HL-60 (cell line): Measurements from ENCODE around the gene USP31.

Experiments used
- DNase-seq, 2 experiments: peaks; one replicate each; pipeline ENCODE4 v3.0.0-alpha.2; 2010 to 2020; ENCODE audit warnings: low read depth in 1 of 2, low spot score in 1 of 2
- H3K27ac ChIP-seq: fragments of 250-450 bp; sonication (Bioruptor Pico); replicated peaks from 2 replicates; pipeline ENCODE4 v1.5.1; 2020; ENCODE audit warnings: mild to moderate bottlenecking, moderate library complexity
- H3K27me3 ChIP-seq: fragments of 250-450 bp; sonication (Bioruptor Pico); 2 replicates; pipeline ENCODE4 v1.5.1; 2021; ENCODE audit warnings: mild to moderate bottlenecking, moderate library complexity; ENCODE audit not compliant: insufficient read depth, poor library complexity, severe bottlenecking
- H3K4me3 ChIP-seq: replicated peaks from 2 replicates; pipeline ENCODE4 v1.5.1; 2011; ENCODE audit warnings: mild to moderate bottlenecking, control low read depth, low read length; ENCODE audit not compliant: insufficient read depth
- GABPA ChIP-seq: IDR thresholded peaks from 2 replicates; pipeline ENCODE4 v1.6.1; 2012; ENCODE audit warnings: low read depth
- POLR2AphosphoS5 ChIP-seq: IDR thresholded peaks from 2 replicates; pipeline ENCODE4 v1.6.1; 2012; ENCODE audit warnings: low read depth
- REST ChIP-seq: IDR thresholded peaks from 2 replicates; pipeline ENCODE4 v1.6.1; 2012; ENCODE audit warnings: low read depth; ENCODE audit not compliant: insufficient replicate concordance
- SPI1 ChIP-seq: IDR thresholded peaks from 2 replicates; pipeline ENCODE4 v1.6.1; 2012; ENCODE audit warnings: low read depth, mild to moderate bottlenecking, borderline replicate concordance
- TF ChIP-seq, protein P1 (sequence below): IDR thresholded peaks from one replicate; pipeline ENCODE4 v1.5.1; 2011; ENCODE audit warnings: low read length, control low read depth, inconsistent platforms; ENCODE audit not compliant: insufficient read depth

Gene USP31

DNA sequence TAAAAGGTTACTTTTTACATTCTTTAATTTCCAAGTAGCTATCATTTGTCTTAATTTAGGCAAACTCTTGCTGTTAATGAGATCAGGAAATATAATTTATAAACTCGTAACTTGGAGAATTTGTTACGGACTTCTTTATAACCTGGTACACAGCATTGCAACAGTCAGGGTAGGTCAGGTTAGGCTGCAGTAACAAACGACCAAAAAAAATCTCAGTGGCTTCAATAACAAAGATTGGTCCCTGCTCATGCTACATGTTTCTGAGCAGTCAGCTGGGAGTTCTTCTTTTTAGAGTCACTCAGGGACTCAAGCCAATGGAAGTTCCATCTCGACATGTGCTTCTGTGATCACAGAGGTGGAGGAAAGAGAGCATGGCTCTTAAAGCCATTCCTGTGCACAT is 110.1 kb downstream of the USP31 start:
- H3K4me3 ChIP-seq = no peak overlapping the region
- H3K27me3 ChIP-seq = peaks cover 3% of the 10 kb centered on the region
- no peak for DNase-seq
- no peak for TF ChIP-seq POLR2AphosphoS5
- no peak for TF ChIP-seq GABPA
- TF ChIP-seq, protein P1, sequence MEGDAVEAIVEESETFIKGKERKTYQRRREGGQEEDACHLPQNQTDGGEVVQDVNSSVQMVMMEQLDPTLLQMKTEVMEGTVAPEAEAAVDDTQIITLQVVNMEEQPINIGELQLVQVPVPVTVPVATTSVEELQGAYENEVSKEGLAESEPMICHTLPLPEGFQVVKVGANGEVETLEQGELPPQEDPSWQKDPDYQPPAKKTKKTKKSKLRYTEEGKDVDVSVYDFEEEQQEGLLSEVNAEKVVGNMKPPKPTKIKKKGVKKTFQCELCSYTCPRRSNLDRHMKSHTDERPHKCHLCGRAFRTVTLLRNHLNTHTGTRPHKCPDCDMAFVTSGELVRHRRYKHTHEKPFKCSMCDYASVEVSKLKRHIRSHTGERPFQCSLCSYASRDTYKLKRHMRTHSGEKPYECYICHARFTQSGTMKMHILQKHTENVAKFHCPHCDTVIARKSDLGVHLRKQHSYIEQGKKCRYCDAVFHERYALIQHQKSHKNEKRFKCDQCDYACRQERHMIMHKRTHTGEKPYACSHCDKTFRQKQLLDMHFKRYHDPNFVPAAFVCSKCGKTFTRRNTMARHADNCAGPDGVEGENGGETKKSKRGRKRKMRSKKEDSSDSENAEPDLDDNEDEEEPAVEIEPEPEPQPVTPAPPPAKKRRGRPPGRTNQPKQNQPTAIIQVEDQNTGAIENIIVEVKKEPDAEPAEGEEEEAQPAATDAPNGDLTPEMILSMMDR = no peak
- TF ChIP-seq REST = no peak
- no peak overlapping the region for H3K27ac ChIP-seq

DNA sequence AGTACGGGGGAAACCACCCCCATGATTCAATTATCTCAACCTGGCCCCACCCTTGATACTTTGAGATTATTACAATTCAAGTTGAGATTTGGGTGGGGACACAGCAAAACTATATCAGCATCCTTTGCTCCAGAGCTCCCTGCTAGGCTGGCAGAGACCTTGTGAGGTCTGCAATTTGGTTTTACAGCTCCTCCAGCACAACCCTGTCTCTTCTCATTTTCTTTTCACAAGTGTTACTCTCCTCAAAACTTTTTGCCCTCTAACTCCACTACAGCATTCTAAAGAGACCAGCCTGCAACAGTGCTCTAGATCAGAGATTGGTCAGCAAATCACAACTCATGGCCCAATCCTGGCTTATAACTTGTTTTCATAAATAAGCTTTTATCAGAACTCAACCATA is 114.0 kb downstream of the USP31 start:
- Histone ChIP-seq H3K27ac (no peak overlapping the region), H3K4me3 (no peak overlapping the region), H3K27me3 (peaks cover 3% of the 10 kb centered on the region)
- DNase-seq = no peak
- no peak for TF ChIP-seq GABPA

DNA sequence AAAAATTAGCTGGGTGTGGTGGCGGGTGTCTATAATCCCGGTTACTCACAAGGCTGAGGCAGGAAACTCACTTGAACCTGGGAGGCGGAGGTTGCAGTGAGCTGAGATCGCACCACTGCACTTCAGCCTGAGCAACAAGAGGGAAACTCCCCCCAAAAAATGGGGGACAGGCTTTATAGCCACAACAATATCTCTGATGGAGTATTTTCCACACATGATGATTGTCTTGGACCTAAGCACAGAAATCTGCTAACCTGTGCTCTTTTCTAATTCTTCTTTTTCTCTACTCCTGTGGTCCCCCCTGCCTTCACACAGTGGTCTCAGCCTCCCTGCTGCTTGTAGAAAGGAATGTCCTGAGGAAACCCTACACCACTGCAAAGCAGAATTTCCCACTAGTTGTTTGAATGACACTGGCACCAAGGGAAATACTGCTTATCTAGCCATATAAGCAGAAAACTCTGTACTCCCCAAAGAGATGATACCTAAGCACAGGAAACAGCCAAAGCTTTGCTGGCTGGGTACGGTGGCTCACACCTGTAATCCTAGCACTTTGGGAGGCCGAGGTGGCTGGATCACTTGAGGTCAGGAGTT is 117.6 kb downstream of the USP31 start:
- no peak for DNase-seq

More for the DNA sequence above, 117.6 kb downstream of the USP31 start:
- peaks cover 2% of the 10 kb centered on the region for H3K27me3 ChIP-seq
- TF ChIP-seq POLR2AphosphoS5 = no peak
- TF ChIP-seq, protein P1 = no peak
- no peak for TF ChIP-seq SPI1
- no peak for TF ChIP-seq GABPA
- no peak for TF ChIP-seq REST
- no peak overlapping the region for H3K27ac ChIP-seq
- no peak overlapping the region for H3K4me3 ChIP-seq
